Astrocyte (in vitro differentiated cells and primary cell): ENCODE measurements around the gene SEMA6C. TPM values are rescaled to one million over a fixed set of nuclear protein-coding genes. Genes with fewer than 3 reads are reported as not detected.

ENCODE experiments used
- DNase-seq: peaks from one replicate; pipeline ENCODE4 v3.0.0-alpha.2; 2010; ENCODE audit warnings: low read depth
- FAIRE-seq: peaks from 2 replicates; lab custom pipeline; 2011; peaks lifted over from hg19 to GRCh38; lab: Jason Lieb, UNC
- H2AFZ ChIP-seq: 2 replicates; pipeline ENCODE4 v1.6.0; 2012; ENCODE audit warnings: low read depth, low read length, inconsistent platforms
- H3K27ac ChIP-seq: 2 replicates; pipeline ENCODE4 v1.5.1; 2011; ENCODE audit warnings: low read depth, low read length, inconsistent platforms
- H3K27me3 ChIP-seq: 2 replicates; pipeline ENCODE4 v1.6.0; 2011; ENCODE audit warnings: low read length, inconsistent platforms; ENCODE audit not compliant: insufficient read depth
- H3K36me3 ChIP-seq: 2 replicates; pipeline ENCODE4 v1.5.1; 2011; ENCODE audit warnings: low read length, inconsistent platforms; ENCODE audit not compliant: insufficient read depth
- H3K4me1 ChIP-seq: 2 replicates; pipeline ENCODE4 v1.5.1; 2011; ENCODE audit warnings: low read length, inconsistent platforms; ENCODE audit not compliant: insufficient read depth
- H3K4me2 ChIP-seq: 2 replicates; pipeline ENCODE4 v1.6.0; 2012; ENCODE audit warnings: low read length, inconsistent platforms
- H3K4me3 ChIP-seq: 2 replicates; pipeline ENCODE4 v1.5.1; 2011; ENCODE audit warnings: low read depth, mild to moderate bottlenecking, low read length, inconsistent platforms; ENCODE audit not compliant: insufficient read depth
- H3K79me2 ChIP-seq: 2 replicates; pipeline ENCODE4 v1.6.0; 2012; ENCODE audit warnings: mild to moderate bottlenecking, low read length, inconsistent platforms; ENCODE audit not compliant: insufficient read depth
- H3K9ac ChIP-seq: 2 replicates; pipeline ENCODE4 v1.6.0; 2012; ENCODE audit warnings: mild to moderate bottlenecking, low read length, inconsistent platforms
- H3K9me3 ChIP-seq: 2 replicates; pipeline ENCODE4 v1.5.1; 2012; ENCODE audit warnings: low read depth, mild to moderate bottlenecking, low read length, inconsistent platforms; ENCODE audit not compliant: insufficient read depth
- H4K20me1 ChIP-seq: 2 replicates; pipeline ENCODE4 v1.6.0; 2012; ENCODE audit warnings: low read length, inconsistent platforms; ENCODE audit not compliant: insufficient read depth
- H3K27ac Mint-ChIP-seq: one replicate; pipeline ENCODE4 v1.8.0; 2021; ENCODE audit warnings: mild to moderate bottlenecking, mixed read lengths; ENCODE audit not compliant: unreplicated experiment
- H3K27me3 Mint-ChIP-seq: one replicate; pipeline ENCODE4 v1.8.0; 2021; ENCODE audit warnings: low read depth, mixed read lengths; ENCODE audit not compliant: unreplicated experiment
- H3K36me3 Mint-ChIP-seq: one replicate; pipeline ENCODE4 v1.8.0; 2021; ENCODE audit warnings: low read depth, mixed read lengths; ENCODE audit not compliant: unreplicated experiment
- H3K4me1 Mint-ChIP-seq: one replicate; pipeline ENCODE4 v1.8.0; 2021; ENCODE audit warnings: low read depth, mixed read lengths; ENCODE audit not compliant: unreplicated experiment
- H3K4me3 Mint-ChIP-seq: one replicate; pipeline ENCODE4 v1.8.0; 2021; ENCODE audit warnings: mild to moderate bottlenecking, moderate library complexity, mixed read lengths; ENCODE audit not compliant: unreplicated experiment
- H3K9me3 Mint-ChIP-seq: one replicate; pipeline ENCODE4 v1.8.0; 2021; ENCODE audit warnings: mild to moderate bottlenecking, mixed read lengths; ENCODE audit not compliant: unreplicated experiment
- EZH2 ChIP-seq: IDR thresholded peaks from 2 replicates; pipeline ENCODE4 v1.6.1; 2012; ENCODE audit warnings: mild to moderate bottlenecking, low read length, inconsistent platforms; ENCODE audit not compliant: insufficient read depth
- total RNA-seq: library from RNA; stranded (reverse); gene quantifications from 2 replicates; pipeline ENCODE4 v1.2.1, GENCODE V29; 2021
- TF ChIP-seq, protein P1 (sequence below): IDR thresholded peaks from 2 replicates; pipeline ENCODE4 v1.5.1; 2011; ENCODE audit warnings: low read depth, mild to moderate bottlenecking, inconsistent platforms, low read length, moderate library complexity; ENCODE audit not compliant: insufficient read depth

The SEMA6C gene
- total RNA-seq, 1 donor from 2014 or later: 7.4 TPM

DNA sequence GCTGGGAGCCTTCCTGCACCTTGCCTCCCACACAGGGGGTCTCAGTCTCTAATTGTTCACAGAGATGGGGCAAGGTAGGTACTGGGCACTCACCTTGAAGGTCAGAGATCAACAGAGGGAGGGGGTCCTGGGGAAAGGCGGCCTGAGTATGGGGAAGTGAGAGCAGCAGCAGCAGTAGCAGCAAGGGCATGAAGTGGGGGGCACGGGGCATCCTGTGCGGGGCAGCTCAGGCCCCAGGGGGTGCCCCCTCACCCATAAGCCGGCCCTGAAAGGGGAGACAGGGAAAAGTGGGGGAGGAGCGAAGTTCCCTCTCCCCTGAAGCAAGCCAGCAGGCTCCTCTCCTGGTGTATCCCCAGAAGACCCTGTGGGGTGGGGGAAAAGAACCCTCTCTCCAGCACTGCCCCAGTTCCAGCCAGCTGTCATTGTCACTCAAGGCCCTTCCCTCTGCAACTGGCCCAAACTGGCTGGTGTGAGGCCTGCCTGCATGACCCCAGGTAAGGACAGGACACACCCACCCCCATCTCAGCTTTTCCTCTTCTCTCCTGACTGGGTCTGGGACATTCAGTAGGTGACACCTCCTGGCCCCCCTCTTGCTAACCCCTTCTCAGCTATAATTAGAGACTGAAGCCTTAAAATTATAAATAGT is 3.9 kb downstream of the SEMA6C start:
- no peak overlapping the region for H3K4me2 ChIP-seq

DNA sequence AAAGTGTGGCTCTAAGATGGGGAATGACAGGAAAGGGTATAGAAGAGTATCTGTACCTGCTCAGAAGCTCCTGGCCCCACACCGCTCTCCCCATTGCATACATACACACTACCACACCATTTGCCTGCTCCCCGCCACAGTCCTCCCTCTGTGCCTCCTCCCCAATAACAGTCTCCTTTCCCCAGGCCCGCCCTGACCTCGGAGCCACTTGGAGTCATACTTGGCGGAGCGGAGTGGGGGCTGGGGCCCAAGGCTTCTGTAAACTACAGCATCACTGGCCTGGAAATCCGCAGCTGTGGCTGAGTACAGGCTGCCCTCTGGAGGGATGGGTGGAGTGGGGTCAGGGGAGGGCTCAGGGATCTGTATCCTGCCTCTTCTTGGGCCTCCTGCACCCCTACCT is 8.6 kb downstream of the SEMA6C start:
- Mint-ChIP-seq H3K4me1 (no peaks in the 10 kb centered on the region), H3K36me3 (peaks cover 35% of the 10 kb centered on the region), H3K27me3 (peaks cover 28% of the 10 kb centered on the region), H3K4me3 (no peak overlapping the region), H3K27ac (no peak overlapping the region), H3K9me3 (peaks cover 2% of the 10 kb centered on the region)
- no peak overlapping the region for H3K27ac ChIP-seq
- H3K4me3 ChIP-seq: no peak overlapping the region
- H4K20me1 ChIP-seq: no peaks in the 10 kb centered on the region
- FAIRE-seq: no peak
- no peaks in the 10 kb centered on the region for H3K9me3 ChIP-seq
- DNase-seq: no peak
- no peaks in the 10 kb centered on the region for H3K4me1 ChIP-seq
- H2AFZ ChIP-seq: no peak overlapping the region
- H3K79me2 ChIP-seq: no peaks in the 10 kb centered on the region
- H3K27me3 ChIP-seq: no peaks in the 10 kb centered on the region
- H3K36me3 ChIP-seq: no peaks in the 10 kb centered on the region
- no peak overlapping the region for H3K4me2 ChIP-seq
- H3K9ac ChIP-seq: no peak overlapping the region
- TF ChIP-seq, protein P1, sequence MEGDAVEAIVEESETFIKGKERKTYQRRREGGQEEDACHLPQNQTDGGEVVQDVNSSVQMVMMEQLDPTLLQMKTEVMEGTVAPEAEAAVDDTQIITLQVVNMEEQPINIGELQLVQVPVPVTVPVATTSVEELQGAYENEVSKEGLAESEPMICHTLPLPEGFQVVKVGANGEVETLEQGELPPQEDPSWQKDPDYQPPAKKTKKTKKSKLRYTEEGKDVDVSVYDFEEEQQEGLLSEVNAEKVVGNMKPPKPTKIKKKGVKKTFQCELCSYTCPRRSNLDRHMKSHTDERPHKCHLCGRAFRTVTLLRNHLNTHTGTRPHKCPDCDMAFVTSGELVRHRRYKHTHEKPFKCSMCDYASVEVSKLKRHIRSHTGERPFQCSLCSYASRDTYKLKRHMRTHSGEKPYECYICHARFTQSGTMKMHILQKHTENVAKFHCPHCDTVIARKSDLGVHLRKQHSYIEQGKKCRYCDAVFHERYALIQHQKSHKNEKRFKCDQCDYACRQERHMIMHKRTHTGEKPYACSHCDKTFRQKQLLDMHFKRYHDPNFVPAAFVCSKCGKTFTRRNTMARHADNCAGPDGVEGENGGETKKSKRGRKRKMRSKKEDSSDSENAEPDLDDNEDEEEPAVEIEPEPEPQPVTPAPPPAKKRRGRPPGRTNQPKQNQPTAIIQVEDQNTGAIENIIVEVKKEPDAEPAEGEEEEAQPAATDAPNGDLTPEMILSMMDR: no peak
- no peak for TF ChIP-seq EZH2

More for the DNA sequence above, 3.9 kb downstream of the SEMA6C start:
- H3K4me3 Mint-ChIP-seq: no peak overlapping the region
- Histone ChIP-seq H4K20me1 (peaks cover 12% of the 10 kb centered on the region), H3K4me3 (no peak overlapping the region), H3K79me2 (no peaks in the 10 kb centered on the region), H3K9me3 (no peaks in the 10 kb centered on the region), H3K36me3 (no peaks in the 10 kb centered on the region), H3K9ac (no peak overlapping the region), H3K27ac (no peak overlapping the region), H3K4me1 (peaks cover 14% of the 10 kb centered on the region), H2AFZ (no peak overlapping the region), H3K27me3 (peaks cover 2% of the 10 kb centered on the region)
- H3K9me3 Mint-ChIP-seq: no peaks in the 10 kb centered on the region
- H3K27ac Mint-ChIP-seq: peak overlapping the region; percentile 12
- peaks cover 26% of the 10 kb centered on the region for H3K27me3 Mint-ChIP-seq
- peaks cover 13% of the 10 kb centered on the region for H3K36me3 Mint-ChIP-seq
- TF ChIP-seq, protein P1: no peak
- TF ChIP-seq EZH2: no peak
- DNase-seq: no peak
- H3K4me1 Mint-ChIP-seq: peaks cover 13% of the 10 kb centered on the region
- FAIRE-seq: no peak
